ENCODE measurements around the gene NPTN.

Gene NPTN

GRCh38 chr15:73633111-73633990 lies at the start of gene NPTN:
Gene NPTN, minus strand, starts transcription at chr15:73633389. Its CDS starts 174 bp downstream, at chr15:73633215.
- peak; percentile 98 for DNase-seq (ENCODE audit: low read depth)

DNA sequence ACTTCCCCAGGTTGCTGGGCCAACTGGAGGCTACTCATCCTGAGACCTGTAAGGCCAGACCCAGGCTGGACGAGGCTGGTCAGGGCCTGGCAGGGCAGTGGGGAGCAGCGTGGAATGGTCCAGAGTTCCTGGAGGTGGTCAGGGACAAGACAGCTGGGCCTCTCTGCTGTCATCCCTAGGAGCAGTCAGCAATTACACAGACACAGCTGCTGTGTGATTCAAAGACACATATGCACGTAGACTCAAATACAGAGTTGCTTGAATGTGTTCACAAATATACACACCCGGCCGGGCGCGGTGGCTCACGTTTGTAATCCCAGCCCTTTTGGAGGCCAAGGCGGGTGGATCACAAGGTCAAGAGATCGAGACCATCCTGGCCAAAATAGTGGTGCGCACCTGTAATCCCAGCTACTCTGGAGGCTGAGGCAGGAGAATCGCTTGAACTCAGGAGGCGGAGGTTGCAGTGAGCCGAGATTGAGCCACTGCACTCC lies 49.5 kb upstream of the NPTN start:
- DNase-seq (ENCODE audit: low read depth), result no peak

DNA sequence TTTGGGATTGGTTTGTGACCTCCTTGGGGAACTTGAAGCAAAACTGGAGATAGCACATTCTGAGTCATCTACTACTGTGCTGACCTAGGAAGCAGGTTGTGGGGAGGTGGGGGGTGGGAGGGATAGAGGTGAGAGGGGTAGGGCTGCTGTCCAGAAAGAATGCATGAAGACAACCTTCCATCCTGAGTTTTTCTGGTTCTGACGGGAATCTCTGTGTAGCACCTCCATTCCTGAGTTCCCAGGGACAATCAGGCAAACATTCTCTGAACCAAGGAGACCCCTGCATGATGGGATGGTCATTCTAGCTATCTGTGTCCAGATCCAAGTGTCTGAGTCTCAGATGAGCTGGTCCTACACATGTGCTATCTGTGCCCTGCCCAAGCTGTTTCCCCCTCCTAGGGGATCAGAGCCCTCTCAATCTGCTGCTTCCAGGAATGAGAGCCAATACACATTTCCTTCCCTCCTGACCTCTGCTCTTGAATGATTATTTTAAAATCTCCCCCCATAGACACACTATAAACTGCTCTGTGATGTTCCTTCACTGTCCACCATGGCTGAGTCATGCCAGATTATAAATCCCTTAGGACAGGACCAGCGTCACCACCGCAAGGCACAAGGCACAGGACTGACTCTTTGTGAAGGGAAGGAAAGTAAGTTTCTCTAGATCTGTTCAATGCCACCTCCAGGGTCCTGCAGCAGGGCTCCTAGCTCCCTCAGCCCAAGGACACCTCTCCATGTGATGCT lies 48.8 kb upstream of the NPTN start:
- DNase-seq (ENCODE audit: low read depth), result no peak

DNA sequence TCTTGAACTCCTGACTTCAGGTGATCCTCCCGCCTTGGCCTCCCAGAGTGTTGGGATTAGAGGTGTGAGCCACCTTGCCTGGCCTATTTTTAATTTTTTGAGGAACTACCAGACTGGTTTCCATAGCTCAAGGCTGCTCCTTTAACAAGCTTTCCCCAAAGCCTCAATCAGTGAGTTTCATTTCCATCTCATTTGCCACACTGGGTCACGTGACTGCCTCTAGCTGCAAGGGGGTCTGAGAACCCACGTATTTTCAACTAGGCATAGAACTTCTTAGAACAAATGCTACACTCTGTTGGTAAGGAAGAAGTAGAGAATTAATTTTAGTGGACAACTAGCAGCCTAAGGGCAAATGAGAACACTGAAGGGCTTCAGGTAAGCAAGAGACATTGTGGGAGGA lies 47.9 kb upstream of the NPTN start:
- DNase-seq (ENCODE audit: low read depth), result no peak

DNA sequence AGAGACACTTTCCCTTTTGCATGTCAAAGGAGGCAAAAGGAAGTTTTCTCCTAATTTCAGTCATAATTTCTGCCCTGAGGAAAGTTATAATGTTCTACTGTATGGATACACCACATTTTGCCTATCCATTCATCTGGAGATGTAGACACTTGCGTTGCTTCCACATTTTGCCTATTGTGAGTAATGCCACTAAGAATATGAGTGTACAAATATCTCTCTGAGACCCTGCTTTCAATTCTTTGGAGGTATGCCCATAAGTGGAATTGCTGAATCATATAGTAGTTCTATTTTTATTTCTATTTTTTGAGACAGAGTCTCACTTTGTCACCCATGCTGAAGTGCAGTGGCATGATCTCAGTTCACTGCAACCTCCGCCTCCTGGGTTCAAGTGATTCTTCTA lies 47.4 kb upstream of the NPTN start:
- DNase-seq (ENCODE audit: low read depth), result no peak

GRCh38 chr15:73679964-73680363 lies 46.8 kb upstream of the NPTN start:
- no peak for DNase-seq (ENCODE audit: low read depth)

- no peak for DNase-seq (ENCODE audit: low read depth)
Observed at GRCh38 chr15:73679180-73679579, 46.0 kb upstream of the NPTN start.

DNA sequence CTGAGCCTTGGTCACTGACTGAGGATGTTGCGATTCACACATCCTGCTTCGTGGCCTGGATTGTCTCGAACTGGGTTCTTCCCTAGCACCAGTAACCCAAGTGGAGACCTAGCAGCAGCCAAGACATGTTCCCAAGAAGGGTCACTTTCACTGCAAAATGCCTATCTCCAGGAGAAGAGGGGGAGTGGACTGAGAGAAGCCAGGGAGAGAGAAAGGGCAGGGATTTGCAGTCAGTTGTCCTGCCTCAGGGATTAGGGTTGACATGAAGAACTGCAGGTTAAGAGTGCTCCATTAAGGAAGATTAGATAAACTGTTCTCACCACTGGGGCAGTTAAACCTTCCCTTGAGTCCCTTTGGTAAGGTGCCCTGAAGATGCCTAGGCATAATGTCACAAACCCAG lies 45.3 kb upstream of the NPTN start:
- DNase-seq (ENCODE audit: low read depth), result no peak

DNA sequence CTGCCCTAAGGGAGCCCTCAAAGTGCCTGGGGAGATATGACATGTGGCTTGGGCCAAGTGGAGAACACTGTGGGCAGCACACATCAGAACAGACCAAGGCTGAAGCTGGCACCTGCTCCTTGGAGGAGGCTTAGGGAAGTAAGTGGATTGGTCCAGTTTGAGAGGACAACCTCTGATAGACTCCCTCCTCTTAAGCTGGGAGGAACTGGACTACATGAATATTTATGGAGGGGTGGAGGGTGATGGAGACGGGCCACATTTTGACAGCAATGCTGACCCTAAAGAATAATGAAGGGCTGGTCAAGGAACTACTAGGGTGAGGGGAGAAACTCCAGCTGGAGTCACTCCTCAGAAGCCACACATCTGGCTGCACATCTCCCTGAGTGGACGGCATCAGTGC lies 44.5 kb upstream of the NPTN start:
- DNase-seq (ENCODE audit: low read depth), result no peak

DNA sequence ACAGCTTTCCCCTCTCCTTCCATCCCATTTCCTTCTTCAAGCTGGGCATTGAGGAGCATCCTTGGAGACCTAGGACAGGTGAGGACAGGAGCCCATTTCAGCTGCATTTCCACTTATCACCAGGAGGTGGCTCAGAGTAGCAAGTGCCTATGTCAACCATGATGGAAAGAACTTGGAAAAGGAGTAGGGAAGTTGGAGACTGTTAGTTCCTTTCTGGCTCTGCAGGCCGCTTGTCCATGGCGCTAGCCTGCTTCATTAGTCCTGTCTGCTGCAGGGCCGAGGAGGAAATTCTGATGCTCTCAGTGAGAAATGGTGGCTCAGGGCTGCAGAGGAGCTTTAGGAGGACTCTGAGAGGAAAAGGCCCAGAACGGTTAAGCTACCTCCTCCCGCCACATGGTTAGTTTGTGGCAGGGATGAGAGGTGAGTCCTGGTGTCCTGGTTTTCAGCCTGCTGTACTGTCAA lies 44.0 kb upstream of the NPTN start:
- peak; percentile 57 for DNase-seq (ENCODE audit: low read depth)

- no peak for DNase-seq (ENCODE audit: low read depth)
Observed at GRCh38 chr15:73674587-73674986, 41.4 kb upstream of the NPTN start.

DNA sequence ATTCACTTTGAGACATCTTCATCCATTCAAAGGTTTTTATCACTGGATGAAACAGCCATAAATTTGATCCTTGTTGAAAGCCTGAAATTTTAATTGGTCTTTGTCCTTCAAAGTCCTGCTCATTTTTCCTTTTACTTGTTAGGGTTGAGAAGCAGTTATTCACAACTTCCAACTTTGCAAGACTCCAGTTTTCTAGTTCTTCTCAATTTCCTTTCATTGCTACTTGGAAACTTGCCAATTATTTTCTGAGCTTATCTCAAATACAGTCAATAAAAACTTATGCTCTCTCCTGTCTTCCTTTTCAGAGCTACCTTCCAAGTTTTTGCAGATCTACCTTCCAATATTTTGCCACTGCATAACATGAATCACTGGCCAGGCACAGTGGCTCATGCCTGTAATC lies 27.3 kb upstream of the NPTN start:
- DNase-seq (ENCODE audit: low read depth), result no peak

- no peak for DNase-seq (ENCODE audit: low read depth)
Observed at GRCh38 chr15:73658645-73659044, 25.5 kb upstream of the NPTN start.

GRCh38 chr15:73655724-73656123 lies 22.5 kb upstream of the NPTN start:
- DNase-seq (ENCODE audit: low read depth), result no peak

DNA sequence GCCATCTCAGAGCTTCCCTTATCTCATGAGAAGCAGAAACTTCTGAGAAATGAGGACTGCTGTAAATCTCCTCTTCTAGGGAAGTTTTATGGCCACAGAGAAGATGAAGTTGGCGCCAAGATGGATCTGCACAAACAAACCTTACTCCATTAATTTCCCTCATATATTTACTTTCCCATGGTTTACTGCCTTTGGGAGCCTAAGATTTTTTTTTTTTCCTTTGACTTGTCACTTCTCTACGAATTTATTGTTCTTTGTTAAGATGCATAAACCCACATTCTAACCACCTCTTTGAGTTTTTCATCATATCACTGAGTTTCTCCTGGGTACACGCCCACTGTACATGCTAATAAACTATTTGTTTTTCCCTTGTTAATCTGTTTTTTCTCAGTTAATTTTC lies 21.5 kb upstream of the NPTN start:
- no peak for DNase-seq (ENCODE audit: low read depth)

DNA sequence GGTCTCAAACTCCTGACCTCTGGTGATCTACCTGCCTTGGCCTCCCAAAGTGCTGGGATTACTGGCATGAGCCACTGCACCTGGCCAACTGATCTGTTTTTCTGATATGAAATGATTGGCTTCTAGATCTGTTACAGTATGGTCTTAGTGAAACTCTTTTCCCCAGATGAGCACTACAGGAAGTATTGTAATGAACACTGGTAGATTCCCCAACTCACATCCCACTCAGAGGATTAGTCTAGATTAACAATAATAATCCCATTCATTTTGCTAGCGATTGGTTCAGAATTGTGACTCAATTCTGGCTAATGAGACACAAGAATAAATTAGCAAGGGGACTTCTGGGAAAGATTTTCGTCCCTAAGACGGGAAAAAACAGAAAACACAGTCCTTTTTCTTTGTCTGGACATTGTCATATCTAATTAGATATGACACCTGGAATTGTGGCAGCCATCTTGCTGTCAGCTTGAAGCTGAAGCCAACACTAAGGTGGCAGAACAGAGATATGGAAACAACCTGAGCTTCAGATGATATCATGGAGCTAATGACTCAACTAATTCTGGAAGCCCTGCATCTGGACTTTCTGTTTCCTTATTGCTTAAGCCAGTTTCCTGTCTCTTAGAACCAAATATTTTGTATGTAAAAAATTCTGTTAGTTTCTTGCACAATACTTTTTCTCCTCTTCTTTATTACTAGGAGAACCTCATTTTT lies 17.4 kb upstream of the NPTN start:
- peak; percentile 71 for DNase-seq (ENCODE audit: low read depth)

- no peak for DNase-seq (ENCODE audit: low read depth)
Observed at GRCh38 chr15:73648014-73648295, 14.8 kb upstream of the NPTN start.

DNA sequence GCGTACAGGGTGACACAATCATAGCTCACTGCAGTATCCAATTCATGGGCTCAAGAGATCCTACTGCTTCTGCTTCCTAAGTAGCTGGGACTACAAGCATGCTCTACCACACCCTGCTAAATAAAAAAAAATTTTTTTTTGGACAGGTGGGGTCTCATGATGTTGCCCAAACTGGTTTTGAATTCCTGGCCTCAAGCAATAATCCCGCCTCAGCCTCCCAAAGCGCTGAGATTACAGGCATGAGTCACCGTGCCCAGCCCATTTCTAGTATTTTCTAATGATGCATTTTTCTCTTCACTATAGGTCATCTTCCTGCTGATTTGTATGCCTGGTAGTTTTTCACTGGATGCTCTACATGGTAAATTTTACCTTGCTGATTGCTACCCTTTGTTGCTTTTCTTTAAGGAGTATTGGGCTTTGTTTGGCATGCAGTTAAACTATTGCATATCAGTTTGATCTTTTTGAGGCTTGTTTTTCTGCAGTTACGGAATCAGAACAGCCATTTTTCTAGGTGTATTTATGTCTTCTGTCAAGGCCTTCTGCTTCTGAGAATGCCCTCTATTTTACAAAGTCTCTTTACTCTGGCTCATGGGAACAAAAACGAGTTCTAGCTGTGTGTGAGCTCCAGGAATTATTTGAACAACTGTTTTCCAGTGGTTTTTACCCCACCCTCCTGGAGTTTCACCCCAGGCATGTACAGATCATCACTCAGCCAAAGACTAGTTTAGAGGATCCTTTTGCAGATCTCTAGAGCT lies 14.2 kb upstream of the NPTN start:
- DNase-seq (ENCODE audit: low read depth), result no peak

GRCh38 chr15:73639464-73639863 lies 6.3 kb upstream of the NPTN start:
- DNase-seq (ENCODE audit: low read depth), result peak; percentile 84

GRCh38 chr15:73637527-73637926 lies 4.3 kb upstream of the NPTN start:
- DNase-seq (ENCODE audit: low read depth), result no peak

DNA sequence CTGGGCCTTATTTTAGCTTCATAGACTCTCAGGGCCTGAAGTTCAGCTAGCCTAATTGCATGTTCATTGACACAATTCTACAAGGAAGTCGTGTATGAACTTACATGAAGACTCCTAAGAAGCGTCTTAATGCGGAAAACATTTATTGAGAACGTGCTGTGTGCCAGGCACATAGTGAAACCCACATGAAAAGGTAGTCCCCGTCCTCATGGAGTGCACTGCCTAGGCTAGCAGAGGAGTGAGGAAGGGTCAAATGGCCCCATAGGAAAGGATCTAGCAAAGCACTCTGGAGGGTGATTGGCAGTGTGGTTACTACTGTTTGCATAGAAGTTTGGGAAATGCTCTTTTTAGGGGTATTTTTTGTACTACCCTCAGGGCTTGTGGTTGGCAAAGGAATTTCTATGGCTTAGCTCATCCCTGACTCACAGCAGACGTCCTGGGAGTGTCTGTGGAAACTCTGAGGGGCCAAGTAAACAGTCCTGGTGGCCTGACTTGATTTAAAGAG lies 854 bp upstream of the NPTN start:
- DNase-seq (ENCODE audit: low read depth), result peak; percentile 92

DNA sequence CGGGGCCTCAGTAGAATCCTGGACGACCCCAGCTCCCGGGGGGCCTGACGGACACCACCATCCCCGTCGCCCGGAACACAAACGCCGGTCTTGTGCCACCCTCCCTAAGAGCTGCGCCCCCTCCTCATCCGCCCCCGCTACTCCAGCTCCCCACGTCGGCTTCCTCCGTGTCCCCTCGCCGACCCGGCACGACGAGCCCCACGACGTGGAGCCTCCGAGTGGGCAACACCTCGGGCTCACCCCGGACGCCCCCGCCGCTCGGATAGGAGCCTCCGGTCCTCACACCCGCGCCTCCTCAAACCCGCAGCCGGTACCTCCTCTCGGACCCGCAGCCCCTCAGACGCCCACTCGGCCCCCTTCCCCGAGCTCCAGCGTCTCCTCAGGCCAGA lies 525 bp downstream of the NPTN start:
- no peak for DNase-seq (ENCODE audit: low read depth)

Measured in fibroblast of gingiva (primary cell).